Retina (tissue), 1 donor: Measurements from ENCODE around the gene CFAP20DC.
"Not testable (repeated sequence)": the region's sequence is repeated elsewhere in the genome, so short reads cannot be mapped to it uniquely, and the experiment has no call there.

Experiments used
- DNase-seq: peaks from one replicate; pipeline ENCODE4 v3.0.0-alpha.2; 2016

CFAP20DC gene

DNA sequence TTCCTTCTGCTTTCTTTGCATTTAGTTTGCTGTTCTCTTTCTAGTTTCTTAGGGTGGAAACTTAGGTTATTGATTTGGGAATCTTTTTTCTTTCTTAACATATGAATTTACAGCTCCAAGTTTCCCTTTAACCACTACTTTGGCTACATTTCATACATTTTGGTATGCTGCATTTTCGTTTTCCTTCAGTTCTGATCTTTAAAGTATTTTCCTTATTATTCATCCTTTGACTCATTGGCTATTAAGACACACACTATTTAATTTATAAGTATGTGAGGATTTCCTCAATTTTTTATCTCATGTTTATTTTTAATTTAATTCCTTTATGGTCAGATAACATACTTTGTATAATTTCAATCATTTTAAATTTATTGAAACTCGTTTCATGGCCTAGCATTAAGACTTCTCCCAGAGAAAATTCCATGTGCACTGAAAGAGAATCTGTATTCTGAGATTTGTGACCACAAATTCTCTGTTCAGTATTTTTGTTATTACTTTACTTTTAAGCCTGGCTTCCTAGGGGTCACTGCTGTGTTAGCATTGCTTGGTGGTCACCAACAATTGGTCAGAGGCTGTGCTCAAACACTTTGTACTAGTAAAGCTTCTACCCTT is 87.7 kb downstream of the CFAP20DC start:
- DNase-seq = no peak

DNA sequence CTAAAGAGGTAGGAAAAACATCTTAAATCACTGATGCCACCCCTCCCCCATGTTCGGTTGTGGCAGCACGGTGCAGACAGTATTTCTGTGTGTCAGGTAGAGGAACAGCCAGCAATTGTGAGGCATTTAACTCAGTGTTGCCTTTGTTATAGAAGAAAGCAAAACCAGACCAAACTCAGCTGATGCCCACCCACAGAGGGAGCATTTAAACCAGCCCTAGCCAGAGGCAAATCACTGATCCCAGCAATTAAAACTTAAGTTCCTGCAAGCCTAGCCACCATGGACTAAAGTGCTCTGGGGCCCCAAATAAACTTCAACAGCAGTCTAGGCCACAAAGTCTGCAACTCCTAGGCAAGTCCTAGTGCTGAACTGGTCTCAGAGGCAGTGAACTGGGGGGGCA is 94.5 kb downstream of the CFAP20DC start:
- no peak for DNase-seq

DNA sequence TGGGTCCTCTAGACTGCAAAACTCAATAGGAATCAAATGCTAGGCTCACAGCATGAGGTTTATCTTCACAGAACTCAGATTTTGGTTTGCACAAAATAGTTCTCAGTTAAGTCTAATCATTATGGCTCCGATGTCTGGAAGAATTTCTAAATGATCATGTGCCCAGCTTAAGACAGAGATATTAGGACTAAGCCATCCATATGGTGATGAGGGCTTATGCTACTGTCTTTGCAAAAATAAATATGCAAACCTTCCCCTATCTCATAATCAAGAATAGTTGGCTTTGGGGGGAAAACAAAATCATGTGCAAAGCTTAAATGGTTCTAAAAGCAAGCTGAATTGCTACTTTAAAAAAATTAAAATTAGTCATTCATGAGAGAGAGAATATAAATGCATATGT is 96.5 kb downstream of the CFAP20DC start:
- no peak for DNase-seq

DNA sequence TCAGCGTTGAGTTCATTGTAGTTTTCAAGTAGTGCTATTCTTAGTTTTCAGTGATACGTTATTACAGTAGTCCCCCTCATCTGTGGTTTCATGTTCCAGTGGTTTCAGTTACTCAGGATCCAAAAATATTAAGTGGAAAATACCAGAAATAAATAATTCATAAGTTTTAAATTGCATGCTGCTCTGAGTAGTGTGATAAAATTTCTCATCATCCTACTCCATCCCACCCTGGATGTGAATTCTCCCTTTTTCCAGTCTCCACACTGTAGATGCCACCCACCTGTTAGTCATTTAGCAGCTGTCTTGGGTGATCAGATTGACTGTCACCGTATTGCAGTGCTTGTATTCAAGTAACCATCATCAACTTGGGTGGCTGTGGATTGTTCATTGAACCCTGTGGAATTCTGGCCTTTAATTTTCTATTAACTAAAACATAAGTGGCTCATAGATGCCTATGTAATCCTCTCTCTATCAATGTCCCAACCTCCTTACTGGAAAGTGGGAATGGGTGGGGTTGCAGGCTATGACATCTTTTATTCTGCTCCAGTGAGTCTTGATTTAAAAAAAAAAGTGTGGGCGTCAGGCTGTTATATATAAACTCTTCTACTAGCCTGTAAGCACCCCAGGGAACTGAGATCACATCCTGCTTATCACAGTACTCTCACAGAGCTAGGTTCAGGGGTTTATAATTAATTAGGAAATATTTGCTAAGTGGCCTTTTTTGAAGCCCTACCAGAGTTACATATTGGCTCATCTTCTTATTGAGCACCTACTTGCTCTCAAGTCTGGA is 97.5 kb downstream of the CFAP20DC start:
- no peak for DNase-seq

DNA sequence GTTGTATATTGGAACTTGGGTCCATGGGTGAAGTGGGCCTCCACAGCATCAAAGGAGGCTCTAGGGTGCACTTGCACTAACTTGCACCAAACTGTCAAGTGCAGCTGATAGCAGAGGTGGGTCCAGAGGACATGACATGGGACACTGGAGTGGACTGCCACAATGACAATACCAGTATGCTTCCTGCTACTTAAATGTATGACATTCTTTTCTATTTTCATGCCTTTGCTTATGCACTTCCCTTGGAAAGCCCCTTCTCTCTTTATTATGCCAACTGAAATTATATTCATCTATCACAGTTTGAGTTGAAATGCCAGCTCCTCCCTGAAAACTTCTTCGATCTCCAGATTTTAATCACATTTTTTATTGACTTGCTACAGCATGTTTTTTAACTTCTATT is 101.8 kb downstream of the CFAP20DC start:
- DNase-seq = no peak

DNA sequence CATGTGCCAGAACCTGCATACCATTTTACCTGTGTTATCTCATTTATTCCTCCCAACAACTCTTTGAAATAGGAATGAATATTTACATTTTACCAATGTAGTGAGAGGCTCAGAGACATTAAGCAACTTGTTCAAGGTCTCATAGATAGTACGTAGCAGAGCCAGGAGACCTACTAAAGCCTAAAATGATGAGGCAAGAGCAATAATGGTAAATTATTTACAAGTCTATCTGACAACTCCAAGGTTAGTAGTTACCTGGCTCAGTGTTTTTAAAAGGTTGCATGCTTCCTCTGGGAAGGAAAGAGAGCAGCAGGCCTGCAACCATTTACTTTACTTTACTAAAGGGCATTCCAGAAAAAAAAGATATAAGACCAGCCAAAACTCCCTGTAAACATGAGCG is 103.0 kb downstream of the CFAP20DC start:
- no peak for DNase-seq

DNA sequence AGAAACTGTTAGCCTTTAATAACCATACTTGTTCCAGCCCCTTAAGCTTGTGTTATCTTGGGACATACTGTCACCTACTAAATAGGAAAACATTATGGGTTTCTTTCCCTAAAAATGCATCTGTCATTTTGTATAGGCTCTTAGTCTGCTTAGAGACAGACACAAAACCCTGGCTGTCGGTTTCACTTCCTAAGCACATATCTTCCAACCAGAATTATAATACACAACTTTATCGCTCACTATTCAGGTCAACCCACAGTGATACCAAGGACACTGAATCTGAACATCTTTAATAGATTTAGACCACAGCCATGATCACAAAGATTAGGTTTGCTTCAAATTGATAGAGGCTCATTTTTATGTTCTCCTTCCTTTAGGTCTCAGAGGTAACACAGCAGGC is 111.8 kb downstream of the CFAP20DC start:
- DNase-seq = no peak

DNA sequence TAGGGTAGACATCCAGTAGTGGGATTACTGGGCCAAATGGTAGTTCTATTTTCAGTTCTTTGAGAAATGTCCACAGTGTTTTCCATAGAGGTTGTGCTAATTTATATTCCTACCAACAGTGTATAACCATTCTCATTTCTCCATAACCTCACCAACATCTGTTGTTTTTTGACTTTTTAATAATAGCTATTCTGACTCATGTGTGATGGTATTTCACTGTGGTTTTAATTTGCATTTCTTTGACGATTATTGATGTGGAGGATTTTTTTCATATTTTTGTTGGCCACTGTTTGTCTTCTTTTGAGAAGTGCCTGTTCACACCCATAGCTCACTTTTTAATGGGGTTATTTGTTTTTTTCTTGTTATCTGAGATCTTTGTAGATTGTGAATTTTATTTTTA is 125.2 kb downstream of the CFAP20DC start:
- DNase-seq = no peak

DNA sequence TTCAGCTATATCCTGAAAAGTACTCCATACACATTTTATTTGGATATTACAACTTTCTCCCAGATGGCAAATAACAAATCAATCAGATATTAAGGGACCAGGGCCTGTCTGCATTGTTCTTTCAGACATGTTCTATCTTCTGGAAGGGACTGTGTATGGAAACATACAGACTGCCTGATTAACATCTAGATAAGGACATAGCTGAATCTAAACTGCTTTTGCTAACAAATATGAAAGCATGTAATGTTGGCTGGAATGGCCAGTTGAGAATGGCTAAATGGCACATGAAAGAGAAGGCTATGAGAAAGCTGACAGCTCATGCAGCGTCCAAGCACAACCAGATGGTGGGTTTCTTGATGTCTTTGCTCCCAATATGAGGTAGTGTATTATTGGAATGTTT is 149.4 kb downstream of the CFAP20DC start:
- DNase-seq = no peak

DNA sequence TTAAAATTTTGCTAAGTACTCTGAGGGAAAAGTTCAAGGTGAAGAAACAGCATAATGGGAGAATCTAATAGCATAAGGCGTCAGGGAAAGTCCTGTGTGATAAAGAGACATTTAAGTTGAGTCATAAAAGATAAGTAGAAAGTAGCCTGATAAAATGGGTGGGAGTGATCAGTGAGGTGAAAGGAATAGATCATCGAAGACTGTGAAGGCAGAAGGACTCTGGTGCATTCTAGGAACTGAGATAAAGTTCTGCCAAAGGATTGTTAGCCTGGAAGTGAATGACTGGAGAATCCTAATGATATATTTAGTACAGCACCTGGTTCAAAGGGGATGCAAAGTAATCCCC is 149.9 kb downstream of the CFAP20DC start:
- peak; percentile 4 for DNase-seq

DNA sequence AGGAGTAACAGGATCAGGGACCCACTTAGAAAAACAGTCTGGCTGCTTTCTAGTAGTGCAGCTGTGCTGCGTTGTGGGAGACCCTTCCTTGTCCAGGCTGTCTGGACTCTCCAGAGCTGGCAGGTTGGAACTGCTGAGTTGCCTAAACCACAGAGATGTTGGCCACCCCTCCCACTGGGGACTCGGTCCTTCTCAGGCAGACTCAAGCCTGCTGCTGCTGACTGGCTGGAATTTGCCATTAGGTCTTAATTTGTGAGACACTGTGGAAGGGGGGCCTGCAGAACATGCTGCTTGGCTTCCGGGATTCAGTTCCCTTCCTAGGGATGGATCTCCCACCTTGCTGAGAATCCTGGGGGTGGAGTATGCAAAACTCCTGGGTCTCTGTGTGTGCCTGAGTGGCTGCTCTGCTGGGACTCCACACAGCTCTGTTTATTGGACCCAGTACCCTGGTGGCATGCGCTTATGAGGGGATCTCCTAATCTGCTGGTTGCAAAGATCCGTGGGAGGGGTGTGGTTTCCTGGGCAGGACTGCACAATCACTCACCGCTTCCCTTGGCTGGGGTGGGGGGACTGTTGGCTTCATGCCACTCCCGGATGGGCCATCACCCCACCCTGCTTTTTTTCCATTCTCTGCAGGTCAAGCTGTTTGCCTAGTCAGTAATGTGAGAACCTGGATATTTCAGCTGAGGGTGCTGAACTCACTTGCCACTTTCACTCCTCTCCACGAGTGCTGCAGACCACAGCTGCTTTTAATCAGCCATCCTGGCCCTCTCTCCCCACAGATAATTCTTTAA is 150.5 kb downstream of the CFAP20DC start:
- no peak for DNase-seq

DNA sequence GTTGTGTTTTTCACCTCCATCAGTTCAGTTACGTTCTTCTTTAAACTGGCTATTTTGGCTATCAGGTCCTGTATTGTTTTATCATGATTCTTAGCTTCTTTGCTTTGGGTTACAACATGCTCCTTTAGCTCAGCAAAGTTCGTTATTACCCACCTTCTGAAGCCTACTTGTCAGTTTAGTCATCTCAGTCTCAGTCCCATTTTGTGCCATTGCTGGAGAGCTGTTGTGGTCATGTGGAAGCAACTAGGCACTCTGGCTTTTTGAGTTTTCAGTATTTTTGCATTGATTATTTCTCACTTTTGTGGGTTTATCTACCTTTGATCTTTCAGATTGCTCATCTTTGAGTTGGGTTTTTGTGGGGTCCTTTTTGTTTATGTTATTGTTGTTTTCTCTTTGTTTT is 151.3 kb downstream of the CFAP20DC start:
- no peak for DNase-seq

DNA sequence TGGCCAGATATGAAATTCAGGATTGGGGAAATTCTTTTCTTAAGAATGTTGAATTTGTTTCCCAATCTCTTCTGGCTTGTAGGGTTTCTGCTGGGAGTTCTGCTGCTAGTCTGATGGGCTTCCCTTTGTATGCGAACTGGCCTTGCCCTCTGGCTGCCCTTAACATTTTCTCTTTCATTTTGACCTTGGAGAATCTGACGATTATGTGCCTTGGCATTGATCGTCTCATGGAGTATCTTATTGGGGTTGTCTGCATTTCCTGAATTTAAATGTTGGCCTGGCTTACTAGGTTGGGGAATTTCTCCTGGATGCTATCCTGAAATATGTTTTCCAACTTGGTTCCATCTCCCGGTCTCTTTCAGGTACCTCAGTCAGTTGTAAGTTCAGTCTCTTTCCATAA is 152.2 kb downstream of the CFAP20DC start:
- DNase-seq = no peak

DNA sequence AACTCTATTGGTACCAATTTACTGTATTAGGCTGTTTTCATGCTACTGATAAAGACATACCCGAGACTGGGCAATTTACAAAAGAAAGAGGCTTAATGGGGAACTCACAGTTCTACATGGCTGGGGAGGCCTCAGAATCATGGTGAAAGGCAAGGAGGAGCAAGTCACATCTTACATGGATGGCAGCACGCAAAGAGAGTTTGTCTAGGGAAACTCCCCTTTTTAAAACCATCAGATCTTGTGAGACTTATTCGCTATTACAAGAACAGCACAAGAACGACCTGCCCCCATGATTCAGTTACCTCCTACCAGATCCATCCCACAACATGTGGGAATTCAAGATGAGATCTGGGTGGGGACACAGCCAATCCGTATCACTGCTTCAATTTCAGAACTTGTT is 154.1 kb downstream of the CFAP20DC start:
- DNase-seq = not testable (repeated sequence)

DNA sequence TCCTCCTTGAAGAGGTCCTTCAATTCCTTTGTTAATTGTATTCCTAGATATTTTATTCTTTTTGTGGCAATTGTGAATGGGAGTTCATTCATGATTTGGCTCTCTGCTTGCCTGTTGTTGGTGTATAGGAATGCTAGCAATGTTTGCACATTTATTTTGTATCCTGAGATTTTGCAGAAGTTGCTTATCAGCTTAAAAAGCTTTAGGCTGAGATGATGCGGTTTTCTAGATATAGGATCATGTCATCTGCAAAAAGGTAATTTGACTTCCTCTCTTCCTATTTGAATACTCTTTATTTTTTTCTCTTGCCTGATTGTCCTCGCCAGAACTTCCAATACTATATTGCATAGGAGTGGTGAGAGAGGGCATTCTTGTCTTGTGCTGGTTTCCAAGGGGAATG is 157.3 kb downstream of the CFAP20DC start:
- not testable (repeated sequence) for DNase-seq

DNA sequence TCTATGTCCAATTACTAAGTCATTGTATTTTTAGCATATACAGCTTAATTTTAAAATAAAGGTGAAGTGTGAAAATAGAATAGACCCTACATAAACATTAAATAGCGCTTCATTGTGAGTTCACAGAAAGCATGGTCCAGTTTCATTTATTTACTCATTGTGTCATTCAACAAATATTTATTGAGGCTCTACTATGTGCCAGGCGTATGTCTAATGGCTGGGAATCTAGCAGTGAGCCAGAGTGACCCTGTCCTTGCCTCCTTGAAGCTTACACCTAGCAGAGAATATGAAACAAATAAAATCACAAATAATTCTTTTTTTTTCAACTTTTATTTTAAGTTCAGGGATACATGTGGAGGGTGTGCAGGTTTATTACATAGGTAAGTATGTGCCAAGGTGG is 161.7 kb downstream of the CFAP20DC start:
- no peak for DNase-seq

DNA sequence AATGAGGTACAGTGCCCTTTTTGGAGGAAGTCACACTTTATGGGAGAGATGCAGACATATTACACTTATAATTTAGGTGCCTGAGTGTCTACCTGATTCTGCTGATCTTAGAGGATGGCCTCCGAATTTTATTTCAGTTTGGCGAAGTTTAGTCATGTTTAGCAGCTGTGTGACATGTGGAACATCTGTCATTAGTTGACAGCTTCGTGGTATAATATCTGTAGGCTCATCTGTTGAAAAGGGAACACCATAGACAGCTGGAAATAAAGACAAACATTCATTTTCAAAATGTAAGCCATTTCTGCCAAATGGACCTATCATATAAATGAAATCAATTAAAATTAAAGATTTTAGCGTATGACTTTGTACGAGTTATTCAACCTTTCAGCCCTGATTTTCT is 165.4 kb downstream of the CFAP20DC start:
- no peak for DNase-seq

DNA sequence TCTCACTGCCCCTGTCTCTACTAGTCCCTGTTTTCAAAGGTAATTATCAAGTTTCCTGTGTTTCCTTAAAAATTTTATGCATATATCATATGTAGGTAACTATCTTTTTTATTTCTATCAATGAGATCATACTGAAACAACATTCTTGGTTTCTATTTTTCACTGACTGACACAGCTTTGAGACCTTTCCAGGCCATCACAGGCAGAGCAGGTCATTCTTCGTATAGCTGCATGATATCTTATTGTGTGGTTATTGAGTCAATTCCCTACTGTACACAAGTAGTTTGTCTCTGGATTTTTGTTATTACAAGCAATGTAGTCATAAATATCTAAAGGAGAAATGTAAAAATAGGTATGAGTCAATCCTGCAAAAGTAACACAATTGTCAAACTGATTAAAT is 169.6 kb downstream of the CFAP20DC start:
- DNase-seq = no peak

DNA sequence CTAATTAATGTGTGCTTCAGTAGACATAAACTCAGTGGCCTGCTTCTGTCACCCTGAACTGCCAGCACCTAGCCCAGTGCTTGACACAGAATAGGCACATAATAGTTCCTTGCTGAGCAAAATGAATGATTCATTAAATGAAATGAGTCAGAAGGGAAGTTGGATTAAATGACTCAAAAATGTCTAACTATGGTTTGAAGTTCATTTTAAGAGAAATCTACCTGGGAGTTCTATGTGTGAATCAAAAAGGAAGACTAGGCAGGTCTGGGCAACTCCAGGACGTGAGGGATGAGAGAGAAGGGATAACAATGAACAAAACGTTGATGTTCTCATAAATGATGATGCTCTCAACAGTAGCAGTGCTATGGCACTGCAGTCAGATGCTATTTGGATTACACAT is 175.0 kb downstream of the CFAP20DC start:
- DNase-seq = no peak

DNA sequence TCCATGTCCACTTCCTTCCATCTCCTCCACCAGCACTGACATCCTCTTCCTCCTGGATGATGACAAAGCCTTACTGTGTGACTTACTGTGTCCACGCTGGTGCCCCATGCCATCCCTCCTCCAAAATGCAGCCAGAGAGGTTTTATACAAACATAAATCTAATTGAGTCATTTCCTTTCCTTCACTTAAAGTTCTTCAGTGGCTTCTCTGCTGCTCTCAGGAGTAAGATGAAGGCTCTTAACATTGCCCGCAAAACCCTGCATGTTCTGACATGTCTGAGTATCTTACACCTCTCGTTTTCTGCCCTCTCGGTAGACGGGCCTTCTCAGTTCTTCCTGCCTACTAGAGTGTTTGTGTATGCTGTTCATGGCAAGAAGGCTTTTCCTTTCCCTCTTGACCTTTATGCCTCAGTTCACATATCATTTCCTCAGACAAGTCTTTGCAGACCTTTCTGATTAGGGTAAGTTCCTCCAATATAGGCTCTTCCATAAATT is 175.5 kb downstream of the CFAP20DC start:
- no peak for DNase-seq

DNA sequence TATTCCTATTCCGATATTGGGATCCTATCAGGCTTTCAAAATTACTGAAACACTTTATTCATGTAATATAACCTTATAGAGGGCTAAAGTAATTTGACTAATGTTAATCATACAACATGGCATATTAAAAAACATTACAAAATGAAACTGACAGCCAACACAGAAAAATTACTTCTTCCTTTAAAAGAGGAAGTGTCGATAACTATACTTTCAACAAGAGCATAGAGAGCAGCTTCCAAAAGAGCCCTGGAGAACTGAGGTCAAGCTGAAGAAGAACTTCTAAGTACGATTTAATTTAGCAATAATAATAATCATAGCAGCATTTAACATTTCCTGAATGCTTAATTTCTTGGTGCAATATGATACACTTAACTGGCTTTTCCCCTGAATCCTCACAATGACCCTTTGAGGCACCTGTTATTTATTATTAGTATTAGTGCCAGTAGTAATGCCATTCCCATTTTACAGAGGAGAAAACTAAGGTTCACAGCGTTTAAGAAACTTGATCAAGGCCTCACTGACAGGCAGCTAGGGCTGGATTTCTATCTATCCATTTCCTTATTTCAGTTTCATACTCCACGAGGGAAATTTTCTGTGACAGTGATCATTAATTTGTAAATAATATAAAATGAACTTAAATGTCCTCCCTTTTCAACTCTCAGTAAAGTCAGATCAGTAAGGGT is 181.6 kb downstream of the CFAP20DC start:
- no peak for DNase-seq

DNA sequence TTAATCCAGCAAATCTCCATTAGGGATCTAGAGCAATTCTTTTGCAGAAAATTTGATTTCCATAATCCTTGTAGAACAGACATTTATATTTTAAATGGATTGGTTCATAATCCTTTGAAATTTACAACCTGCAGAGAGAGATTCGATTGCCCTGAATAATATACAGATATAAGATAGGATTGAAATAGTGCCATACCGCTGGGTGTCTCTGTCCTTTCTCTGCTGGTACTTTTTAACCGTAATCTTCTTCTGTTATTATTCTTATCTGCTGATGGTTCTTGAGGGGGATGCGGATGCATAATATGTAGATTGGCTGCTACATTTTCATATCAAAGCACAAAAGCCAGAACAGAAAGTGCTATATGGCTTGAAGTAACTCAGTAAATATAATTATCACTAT is 182.2 kb downstream of the CFAP20DC start:
- DNase-seq = no peak

DNA sequence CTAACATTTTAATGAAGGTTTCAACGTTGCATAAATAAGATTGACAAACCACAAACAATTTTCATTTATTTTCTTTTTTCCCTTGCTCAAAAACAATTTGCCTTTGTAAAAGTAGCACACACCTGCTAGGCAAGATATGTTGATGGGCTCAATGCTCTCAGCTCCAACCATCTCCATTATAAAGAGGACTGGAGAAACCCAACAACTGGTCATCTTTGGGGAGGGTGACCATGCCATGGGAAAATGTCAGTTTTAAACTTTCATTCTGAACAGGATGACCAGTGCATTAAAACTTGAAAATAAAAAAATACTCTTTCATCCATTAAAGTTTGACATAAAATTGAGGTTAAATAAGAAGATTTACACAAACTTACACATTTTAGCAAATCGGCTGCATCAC is 183.7 kb downstream of the CFAP20DC start:
- DNase-seq = no peak
